Progenitor cell of endocrine pancreas (in vitro differentiated cells): ENCODE data around the gene STMN3. TPM values are rescaled to one million over a fixed set of nuclear protein-coding genes. Genes with fewer than 3 reads are reported as not detected.
"Not testable (repeated sequence)": the region's sequence is repeated elsewhere in the genome, so short reads cannot be mapped to it uniquely, and the experiment has no call there.

Experiments used
- DNase-seq: peaks from one replicate; pipeline ENCODE4 v3.0.0; 2021; ENCODE audit warnings: low spot score; ENCODE audit not compliant: unreplicated experiment
- H3K27ac Mint-ChIP-seq: 2 replicates; pipeline ENCODE4 v1.8.0; 2021; ENCODE audit warnings: mild to moderate bottlenecking, moderate library complexity, mixed read lengths
- H3K27me3 Mint-ChIP-seq: 2 replicates; pipeline ENCODE4 v1.8.0; 2021; ENCODE audit warnings: mixed read lengths
- H3K36me3 Mint-ChIP-seq: 2 replicates; pipeline ENCODE4 v1.8.0; 2022; ENCODE audit warnings: mixed read lengths; ENCODE audit not compliant: insufficient read depth
- H3K4me1 Mint-ChIP-seq: 2 replicates; pipeline ENCODE4 v1.8.0; 2021; ENCODE audit warnings: low read depth, mixed read lengths
- H3K4me3 Mint-ChIP-seq: 2 replicates; pipeline ENCODE4 v1.8.0; 2021; ENCODE audit warnings: low read depth, mild to moderate bottlenecking, moderate library complexity, mixed read lengths
- H3K9me3 Mint-ChIP-seq: 2 replicates; pipeline ENCODE4 v1.8.0; 2021; ENCODE audit warnings: low read depth, mixed read lengths
- CTCF ChIP-seq: fragments of 200-600 bp; sonication (generic); IDR thresholded peaks from one replicate; pipeline ENCODE4 v1.5.0; 2021; ENCODE audit warnings: antibody characterized with exemption, mild to moderate bottlenecking; ENCODE audit not compliant: unreplicated experiment
- total RNA-seq: library from RNA; stranded (reverse); gene quantifications from 2 replicates; pipeline ENCODE4 v1.2.1, GENCODE V29; 2021

The STMN3 gene
- total RNA-seq, 1 donor from 2014 or later, result 25.6 TPM

GRCh38 chr20:63639093-63639975 lies 13.9 kb downstream of the STMN3 start:
- Mint-ChIP-seq H3K27ac (no peak overlapping the region), H3K4me1 (peaks cover 2% of the 10 kb centered on the region), H3K27me3 (no peaks in the 10 kb centered on the region), H3K4me3 (no peak overlapping the region), H3K9me3 (no peaks in the 10 kb centered on the region), H3K36me3 (no peaks in the 10 kb centered on the region)
- TF ChIP-seq CTCF, result no peak
- DNase-seq, result no peak

GRCh38 chr20:63636752-63637628 lies 16.2 kb downstream of the STMN3 start:
- no peak overlapping the region for H3K27ac Mint-ChIP-seq
- H3K9me3 Mint-ChIP-seq, result no peaks in the 10 kb centered on the region
- H3K27me3 Mint-ChIP-seq, result no peaks in the 10 kb centered on the region
- no peaks in the 10 kb centered on the region for H3K36me3 Mint-ChIP-seq
- DNase-seq, result no peak
- H3K4me3 Mint-ChIP-seq, result no peak overlapping the region
- no peaks in the 10 kb centered on the region for H3K4me1 Mint-ChIP-seq
- no peak for TF ChIP-seq CTCF

- no peaks in the 10 kb centered on the region for H3K27me3 Mint-ChIP-seq
- H3K9me3 Mint-ChIP-seq, result no peaks in the 10 kb centered on the region
- H3K4me3 Mint-ChIP-seq, result no peak overlapping the region
- H3K4me1 Mint-ChIP-seq, result no peaks in the 10 kb centered on the region
- no peak for DNase-seq
- H3K27ac Mint-ChIP-seq, result no peak overlapping the region
- TF ChIP-seq CTCF, result no peak
- no peaks in the 10 kb centered on the region for H3K36me3 Mint-ChIP-seq
These were observed 17.6 kb downstream of the STMN3 start for GRCh38 chr20:63635431-63636141.

GRCh38 chr20:63633732-63634131 lies 19.5 kb downstream of the STMN3 start:
- no peak for DNase-seq
- Mint-ChIP-seq H3K27ac (no peak overlapping the region), H3K4me3 (no peak overlapping the region), H3K9me3 (no peaks in the 10 kb centered on the region), H3K27me3 (no peaks in the 10 kb centered on the region), H3K4me1 (no peaks in the 10 kb centered on the region), H3K36me3 (no peaks in the 10 kb centered on the region)
- TF ChIP-seq CTCF, result no peak

GRCh38 chr20:63631426-63631825 lies 21.8 kb downstream of the STMN3 start:
- H3K4me3 Mint-ChIP-seq, H3K36me3 Mint-ChIP-seq, H3K27ac Mint-ChIP-seq, H3K9me3 Mint-ChIP-seq, DNase-seq, H3K4me1 Mint-ChIP-seq, H3K27me3 Mint-ChIP-seq: not testable (repeated sequence)

GRCh38 chr20:63630956-63631355 lies 22.3 kb downstream of the STMN3 start:
- not testable (repeated sequence) for DNase-seq, H3K36me3 Mint-ChIP-seq, H3K27ac Mint-ChIP-seq, H3K4me3 Mint-ChIP-seq, H3K9me3 Mint-ChIP-seq, H3K4me1 Mint-ChIP-seq, H3K27me3 Mint-ChIP-seq
